ENCODE measurements around the gene GAL.

Gene GAL

GRCh38 chr11:68667511-68668500 is 16.5 kb upstream of the GAL start:
- Histone ChIP-seq H3K4me1 (ENCODE audit: control insufficient read depth, insufficient read depth, low read length, poor library complexity, severe bottlenecking) (no peaks in the 10 kb centered on the region), H3K27ac (ENCODE audit: low read depth, low read length, severe bottlenecking) (no peak overlapping the region), H3K4me3 (ENCODE audit: extremely low read depth, insufficient read depth, low read length, poor library complexity, severe bottlenecking) (no peak overlapping the region), H3K9me3 (ENCODE audit: control insufficient read depth, low read length) (peaks cover 1% of the 10 kb centered on the region), H3K36me3 (ENCODE audit: control insufficient read depth, insufficient read depth, low read length) (no peaks in the 10 kb centered on the region)
- WGBS, 2 experiments (ENCODE audit: insufficient coverage in 2 of 2) = 89 to 94% methylated on average over 8 to 18 of the region's 21 CpGs

- H3K36me3 ChIP-seq (ENCODE audit: control insufficient read depth, insufficient read depth, low read length) = no peaks in the 10 kb centered on the region
- H3K9me3 ChIP-seq (ENCODE audit: control insufficient read depth, low read length) = no peaks in the 10 kb centered on the region
- H3K4me3 ChIP-seq (ENCODE audit: extremely low read depth, insufficient read depth, low read length, poor library complexity, severe bottlenecking) = no peak overlapping the region
- WGBS, 2 experiments (ENCODE audit: insufficient coverage in 2 of 2) = 92 to 93% methylated on average over 27 of the region's 27 CpGs
- no peak overlapping the region for H3K27ac ChIP-seq (ENCODE audit: low read depth, low read length, severe bottlenecking)
- H3K4me1 ChIP-seq (ENCODE audit: control insufficient read depth, insufficient read depth, low read length, poor library complexity, severe bottlenecking) = no peaks in the 10 kb centered on the region
Measured at GRCh38 chr11:68669301-68670090, 14.8 kb upstream of the GAL start.

- 90 to 96% methylated on average over 15 to 25 of the region's 33 CpGs for WGBS, 2 experiments (ENCODE audit: insufficient coverage in 2 of 2)
- Histone ChIP-seq H3K36me3 (ENCODE audit: control insufficient read depth, insufficient read depth, low read length) (no peaks in the 10 kb centered on the region), H3K27ac (ENCODE audit: low read depth, low read length, severe bottlenecking) (no peak overlapping the region), H3K4me3 (ENCODE audit: extremely low read depth, insufficient read depth, low read length, poor library complexity, severe bottlenecking) (no peak overlapping the region), H3K4me1 (ENCODE audit: control insufficient read depth, insufficient read depth, low read length, poor library complexity, severe bottlenecking) (no peaks in the 10 kb centered on the region), H3K9me3 (ENCODE audit: control insufficient read depth, low read length) (no peaks in the 10 kb centered on the region)
Measured at GRCh38 chr11:68670208-68670992, 13.9 kb upstream of the GAL start.

GRCh38 chr11:68673306-68673945 is 10.9 kb upstream of the GAL start:
- WGBS, 2 experiments (ENCODE audit: insufficient coverage in 2 of 2) = 84 to 98% methylated on average over 4 to 5 of the region's 6 CpGs
- peaks cover 6% of the 10 kb centered on the region for H3K4me1 ChIP-seq (ENCODE audit: control insufficient read depth, insufficient read depth, low read length, poor library complexity, severe bottlenecking)
- H3K4me3 ChIP-seq (ENCODE audit: extremely low read depth, insufficient read depth, low read length, poor library complexity, severe bottlenecking) = no peak overlapping the region
- no peaks in the 10 kb centered on the region for H3K9me3 ChIP-seq (ENCODE audit: control insufficient read depth, low read length)
- no peak overlapping the region for H3K27ac ChIP-seq (ENCODE audit: low read depth, low read length, severe bottlenecking)
- H3K36me3 ChIP-seq (ENCODE audit: control insufficient read depth, insufficient read depth, low read length) = no peaks in the 10 kb centered on the region

- peaks cover 6% of the 10 kb centered on the region for H3K4me1 ChIP-seq (ENCODE audit: control insufficient read depth, insufficient read depth, low read length, poor library complexity, severe bottlenecking)
- H3K36me3 ChIP-seq (ENCODE audit: control insufficient read depth, insufficient read depth, low read length) = no peaks in the 10 kb centered on the region
- H3K9me3 ChIP-seq (ENCODE audit: control insufficient read depth, low read length) = no peaks in the 10 kb centered on the region
- no peak overlapping the region for H3K4me3 ChIP-seq (ENCODE audit: extremely low read depth, insufficient read depth, low read length, poor library complexity, severe bottlenecking)
- WGBS, 2 experiments (ENCODE audit: insufficient coverage in 2 of 2) = 88 to 92% methylated on average over 9 to 11 of the region's 11 CpGs
- no peak overlapping the region for H3K27ac ChIP-seq (ENCODE audit: low read depth, low read length, severe bottlenecking)
Measured at GRCh38 chr11:68673991-68674390, 10.4 kb upstream of the GAL start.

GRCh38 chr11:68674461-68674860 is 9.9 kb upstream of the GAL start:
- 97 to 98% methylated on average over 14 to 16 of the region's 16 CpGs for WGBS, 2 experiments (ENCODE audit: insufficient coverage in 2 of 2)
- no peaks in the 10 kb centered on the region for H3K9me3 ChIP-seq (ENCODE audit: control insufficient read depth, low read length)
- peaks cover 6% of the 10 kb centered on the region for H3K4me1 ChIP-seq (ENCODE audit: control insufficient read depth, insufficient read depth, low read length, poor library complexity, severe bottlenecking)
- H3K36me3 ChIP-seq (ENCODE audit: control insufficient read depth, insufficient read depth, low read length) = no peaks in the 10 kb centered on the region
- no peak overlapping the region for H3K4me3 ChIP-seq (ENCODE audit: extremely low read depth, insufficient read depth, low read length, poor library complexity, severe bottlenecking)
- no peak overlapping the region for H3K27ac ChIP-seq (ENCODE audit: low read depth, low read length, severe bottlenecking)

GRCh38 chr11:68677432-68677831 is 6.9 kb upstream of the GAL start:
- Histone ChIP-seq H3K27ac (ENCODE audit: low read depth, low read length, severe bottlenecking) (no peak overlapping the region), H3K9me3 (ENCODE audit: control insufficient read depth, low read length) (no peaks in the 10 kb centered on the region), H3K4me3 (ENCODE audit: extremely low read depth, insufficient read depth, low read length, poor library complexity, severe bottlenecking) (no peak overlapping the region), H3K4me1 (ENCODE audit: control insufficient read depth, insufficient read depth, low read length, poor library complexity, severe bottlenecking) (peaks cover 7% of the 10 kb centered on the region), H3K36me3 (ENCODE audit: control insufficient read depth, insufficient read depth, low read length) (no peaks in the 10 kb centered on the region)
- WGBS, 2 experiments (ENCODE audit: insufficient coverage in 2 of 2) = 0 to 27% methylated on average over 2 to 4 of the region's 6 CpGs

GRCh38 chr11:68678031-68678441 is 6.3 kb upstream of the GAL start:
- Histone ChIP-seq H3K27ac (ENCODE audit: low read depth, low read length, severe bottlenecking) (no peak overlapping the region), H3K36me3 (ENCODE audit: control insufficient read depth, insufficient read depth, low read length) (no peaks in the 10 kb centered on the region), H3K4me3 (ENCODE audit: extremely low read depth, insufficient read depth, low read length, poor library complexity, severe bottlenecking) (no peak overlapping the region), H3K9me3 (ENCODE audit: control insufficient read depth, low read length) (no peaks in the 10 kb centered on the region), H3K4me1 (ENCODE audit: control insufficient read depth, insufficient read depth, low read length, poor library complexity, severe bottlenecking) (peaks cover 9% of the 10 kb centered on the region)
- 85 to 88% methylated on average over 2 to 6 of the region's 15 CpGs for WGBS, 2 experiments (ENCODE audit: insufficient coverage in 2 of 2)

- 94 to 95% methylated on average over 17 of the region's 17 CpGs for WGBS, 2 experiments (ENCODE audit: insufficient coverage in 2 of 2)
- no peak overlapping the region for H3K4me3 ChIP-seq (ENCODE audit: extremely low read depth, insufficient read depth, low read length, poor library complexity, severe bottlenecking)
- no peaks in the 10 kb centered on the region for H3K9me3 ChIP-seq (ENCODE audit: control insufficient read depth, low read length)
- no peak overlapping the region for H3K27ac ChIP-seq (ENCODE audit: low read depth, low read length, severe bottlenecking)
- peaks cover 12% of the 10 kb centered on the region for H3K4me1 ChIP-seq (ENCODE audit: control insufficient read depth, insufficient read depth, low read length, poor library complexity, severe bottlenecking)
- H3K36me3 ChIP-seq (ENCODE audit: control insufficient read depth, insufficient read depth, low read length) = no peaks in the 10 kb centered on the region
Measured at GRCh38 chr11:68680541-68681231, 3.7 kb upstream of the GAL start.
